Central memory CD8-positive, alpha-beta T cell (primary cell): ENCODE results near the gene MRM1.
A peak's percentile ranks its signal among the peaks of the same experiment; 100 is the strongest.

ENCODE experiments used
- ATAC-seq: fragments of 150-1000 bp; cut with Tn5 transposase; replicated peaks from 2 replicates; pipeline ENCODE4 v1.10.0; 2022; ENCODE audit warnings: mild to moderate bottlenecking, moderate FRiP score, moderate number of reproducible peaks; ENCODE audit not compliant: poor library complexity, severe bottlenecking; ENCODE audit errors: extremely low read depth
- DNase-seq, 2 donors: peaks; one replicate each; pipeline ENCODE4 v3.0.0; 2021; ENCODE audit warnings: low spot score in 2 of 2
- H3K27ac Mint-ChIP-seq: one replicate; pipeline ENCODE4 v1.8.0; 2022; ENCODE audit warnings: low read depth, mild to moderate bottlenecking, moderate library complexity, mixed read lengths
- H3K27me3 Mint-ChIP-seq: one replicate; pipeline ENCODE4 v1.8.0; 2022; ENCODE audit warnings: mixed read lengths
- H3K36me3 Mint-ChIP-seq: one replicate; pipeline ENCODE4 v1.8.0; 2022; ENCODE audit warnings: mild to moderate bottlenecking, moderate library complexity, mixed read lengths; ENCODE audit not compliant: insufficient read depth
- H3K4me1 Mint-ChIP-seq: one replicate; pipeline ENCODE4 v1.8.0; 2022; ENCODE audit warnings: mixed read lengths
- H3K4me3 Mint-ChIP-seq: one replicate; pipeline ENCODE4 v1.8.0; 2022; ENCODE audit warnings: mild to moderate bottlenecking, moderate library complexity, mixed read lengths
- H3K9me3 Mint-ChIP-seq: one replicate; pipeline ENCODE4 v1.8.0; 2022; ENCODE audit warnings: mixed read lengths

MRM1 gene

GRCh38 chr17:36645422-36645821, 44.0 kb downstream of the MRM1 start:
- peaks cover 13% of the 10 kb centered on the region for H3K4me1 Mint-ChIP-seq
- H3K9me3 Mint-ChIP-seq = no peaks in the 10 kb centered on the region
- no peaks in the 10 kb centered on the region for H3K36me3 Mint-ChIP-seq
- ATAC-seq (no peak), DNase-seq (no peak)
- peaks cover 97% of the 10 kb centered on the region for H3K27me3 Mint-ChIP-seq
- no peak overlapping the region for H3K4me3 Mint-ChIP-seq
- H3K27ac Mint-ChIP-seq = no peak overlapping the region

GRCh38 chr17:36647636-36648035, 46.3 kb downstream of the MRM1 start:
- Mint-ChIP-seq H3K4me1 (peaks cover 6% of the 10 kb centered on the region), H3K27me3 (peaks cover 89% of the 10 kb centered on the region), H3K27ac (no peak overlapping the region), H3K4me3 (no peak overlapping the region), H3K36me3 (peaks cover 4% of the 10 kb centered on the region), H3K9me3 (no peaks in the 10 kb centered on the region)
- ATAC-seq = no peak
- DNase-seq = no peak

DNA sequence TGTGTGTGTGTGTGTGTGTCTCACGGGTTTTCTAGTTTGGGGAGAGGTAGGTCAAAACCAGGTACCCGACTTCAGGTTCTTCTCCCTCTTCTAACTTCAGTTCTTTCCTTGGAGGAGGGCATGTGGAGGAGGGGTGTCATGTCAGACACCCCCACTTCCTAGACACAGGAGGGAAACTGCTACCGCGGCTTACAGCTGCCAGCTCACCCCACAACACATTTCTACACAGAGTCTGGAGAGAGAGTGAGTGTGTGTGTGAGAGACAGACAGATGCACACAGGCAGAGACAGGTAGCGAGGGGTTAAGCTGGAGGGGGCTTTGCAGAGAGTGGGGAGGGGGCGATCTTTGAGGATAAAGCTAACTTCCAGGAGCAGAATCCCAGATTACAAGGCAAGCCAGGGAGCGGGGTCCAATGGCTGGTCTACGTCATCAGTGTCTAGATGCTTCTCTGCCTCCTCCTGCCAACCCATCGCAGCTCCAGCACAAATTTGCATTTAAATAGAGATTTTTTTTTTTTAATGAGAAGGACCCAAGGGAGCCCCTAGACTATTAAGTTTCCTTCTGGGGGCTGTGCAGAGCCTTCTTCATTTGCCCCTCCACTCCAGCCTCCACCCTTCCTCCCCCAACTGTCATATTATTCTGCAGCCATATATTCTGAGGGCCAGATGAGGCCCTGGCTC, 48.9 kb downstream of the MRM1 start:
- Mint-ChIP-seq H3K4me1 (no peaks in the 10 kb centered on the region), H3K9me3 (no peaks in the 10 kb centered on the region), H3K4me3 (no peak overlapping the region), H3K27me3 (peaks cover 76% of the 10 kb centered on the region), H3K27ac (no peak overlapping the region), H3K36me3 (peaks cover 4% of the 10 kb centered on the region)
- DNase-seq (no peak), ATAC-seq (no peak)

GRCh38 chr17:36653374-36653773, 52.0 kb downstream of the MRM1 start:
- Mint-ChIP-seq H3K9me3 (no peaks in the 10 kb centered on the region), H3K27me3 (peaks cover 77% of the 10 kb centered on the region), H3K4me1 (no peaks in the 10 kb centered on the region), H3K36me3 (peaks cover 4% of the 10 kb centered on the region), H3K4me3 (no peak overlapping the region), H3K27ac (no peak overlapping the region)
- DNase-seq (no peak), ATAC-seq (no peak)

GRCh38 chr17:36653856-36654255, 52.5 kb downstream of the MRM1 start:
- DNase-seq (no peak), ATAC-seq (no peak)
- no peak overlapping the region for H3K4me3 Mint-ChIP-seq
- no peak overlapping the region for H3K27ac Mint-ChIP-seq
- peaks cover 4% of the 10 kb centered on the region for H3K36me3 Mint-ChIP-seq
- H3K4me1 Mint-ChIP-seq = no peaks in the 10 kb centered on the region
- no peaks in the 10 kb centered on the region for H3K9me3 Mint-ChIP-seq
- H3K27me3 Mint-ChIP-seq = peaks cover 77% of the 10 kb centered on the region

DNA sequence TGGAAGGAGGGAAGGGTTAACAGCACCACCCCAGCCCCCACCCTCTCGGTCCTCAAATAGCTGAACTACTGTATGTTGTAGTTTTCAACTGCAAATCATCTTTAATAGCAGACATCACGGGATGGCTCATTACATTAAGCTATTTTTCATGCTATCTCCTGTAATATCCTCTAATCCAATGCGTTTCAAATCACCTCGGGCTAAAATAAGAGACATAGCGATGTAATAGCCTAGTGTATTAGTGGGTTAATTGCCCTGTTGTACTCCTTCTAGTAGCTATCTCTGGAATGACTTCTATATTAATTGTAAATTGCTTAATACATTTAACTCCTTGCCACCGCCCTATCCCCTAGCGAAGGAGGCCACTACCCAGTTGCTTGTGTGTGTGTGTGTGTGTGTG, 54.3 kb downstream of the MRM1 start:
- Mint-ChIP-seq H3K9me3 (no peaks in the 10 kb centered on the region), H3K27ac (no peak overlapping the region), H3K4me1 (no peaks in the 10 kb centered on the region), H3K27me3 (peaks cover 77% of the 10 kb centered on the region), H3K4me3 (no peak overlapping the region), H3K36me3 (peaks cover 4% of the 10 kb centered on the region)
- no peak for DNase-seq
- ATAC-seq = no peak

GRCh38 chr17:36657390-36657762, 56.0 kb downstream of the MRM1 start:
- Mint-ChIP-seq H3K27ac (no peak overlapping the region), H3K36me3 (no peaks in the 10 kb centered on the region), H3K27me3 (peaks cover 79% of the 10 kb centered on the region), H3K4me1 (no peaks in the 10 kb centered on the region), H3K9me3 (no peaks in the 10 kb centered on the region), H3K4me3 (peak overlapping the region; percentile 58)
- no peak for DNase-seq
- no peak for ATAC-seq

GRCh38 chr17:36657763-36658490, 56.5 kb downstream of the MRM1 start:
- no peaks in the 10 kb centered on the region for H3K4me1 Mint-ChIP-seq
- no peaks in the 10 kb centered on the region for H3K9me3 Mint-ChIP-seq
- no peak for DNase-seq
- no peak overlapping the region for H3K27ac Mint-ChIP-seq
- H3K4me3 Mint-ChIP-seq = peak overlapping the region; percentile 58
- no peak for ATAC-seq
- H3K36me3 Mint-ChIP-seq = no peaks in the 10 kb centered on the region
- peaks cover 83% of the 10 kb centered on the region for H3K27me3 Mint-ChIP-seq
